A673 (cell line): ENCODE results near the gene SLC25A11.

ENCODE experiments used
- CTCF ChIP-seq: fragments of 300-800, 200-600 bp; sonication (generic); conservative IDR thresholded peaks from 2 replicates; pipeline ENCODE4 v1.5.1; 2017; ENCODE audit warnings: low read depth, mild to moderate bottlenecking, antibody characterized with exemption, low read length, moderate library complexity, mixed read lengths
- EZH2 ChIP-seq: fragments of 200-600 bp; sonication (generic); IDR thresholded peaks from 2 replicates; pipeline ENCODE4 v1.6.1; 2017; ENCODE audit warnings: borderline replicate concordance, low read depth, mild to moderate bottlenecking, mixed read lengths, antibody characterized with exemption, low read length; ENCODE audit not compliant: poor library complexity, severe bottlenecking

GRCh38 chr17:4901108-4901647 lies 38.7 kb downstream of the SLC25A11 start:
- no peak for TF ChIP-seq CTCF
- no peak for TF ChIP-seq EZH2
